Lower lobe of right lung (tissue), 2 donors: Measurements from ENCODE around the gene LIMA1. TPM values are rescaled to one million over a fixed set of nuclear protein-coding genes. Genes with fewer than 3 reads are reported as not detected.

Experiments
- ATAC-seq, 2 donors: fragments of 200-7000 bp; cut with Tn5 transposase; one replicate each; pipeline ENCODE4 v1.9.1; 2020 to 2022; ENCODE audit warnings: mild to moderate bottlenecking in 2 of 2, moderate library complexity in 2 of 2
- DNase-seq: peaks from one replicate; pipeline ENCODE4 v3.0.0-alpha.2; 2020
- H3K27ac ChIP-seq: fragments of 200-600 bp; one replicate; pipeline ENCODE4 v1.8.0; 2022
- H3K27me3 ChIP-seq: fragments of 200-600 bp; one replicate; pipeline ENCODE4 v1.8.0; 2022; ENCODE audit warnings: low read depth
- H3K36me3 ChIP-seq: fragments of 200-600 bp; one replicate; pipeline ENCODE4 v1.8.0; 2022; ENCODE audit warnings: mild to moderate bottlenecking
- H3K4me1 ChIP-seq: fragments of 200-600 bp; one replicate; pipeline ENCODE4 v1.8.0; 2022
- H3K4me3 ChIP-seq: fragments of 200-600 bp; one replicate; pipeline ENCODE4 v1.8.0; 2022; ENCODE audit warnings: mild to moderate bottlenecking
- H3K9me3 ChIP-seq: fragments of 200-600 bp; one replicate; pipeline ENCODE4 v1.8.0; 2022
- intact Hi-C: fragments of 100-400 bp; cut with DNase I; formaldehyde crosslinking; loops from one replicate; pipeline ENCODE4 v1.11.0; 2022
- total RNA-seq: library from RNA; stranded (reverse); fragmentation: NEBNext Ultra II Directional; extraction: Animal tissue kit (Norgen Biotek cat#: 25700); gene quantifications from one replicate; pipeline ENCODE4 v1.2.1, GENCODE V29; 2021
- TF ChIP-seq, protein P1 (sequence below): fragments of 200-600 bp; IDR thresholded peaks from one replicate; pipeline ENCODE4 v1.8.0; 2022; ENCODE audit warnings: antibody characterized with exemption, mild to moderate bottlenecking
- donor health status: DM: no; HTN: yes; CAD: no; lungs with severe emphysema.

The LIMA1 gene
- total RNA-seq, 1 donor from 2014 or later: 76.6 TPM

GRCh38 chr12:50192908-50193307 is 90.4 kb downstream of the LIMA1 start:
- Histone ChIP-seq H3K27ac (no peak overlapping the region), H3K36me3 (peaks cover 60% of the 10 kb centered on the region), H3K27me3 (no peaks in the 10 kb centered on the region), H3K4me1 (peaks cover 14% of the 10 kb centered on the region), H3K9me3 (no peaks in the 10 kb centered on the region), H3K4me3 (no peak overlapping the region)
- intact Hi-C loops: no loop called here
- TF ChIP-seq, protein P1, sequence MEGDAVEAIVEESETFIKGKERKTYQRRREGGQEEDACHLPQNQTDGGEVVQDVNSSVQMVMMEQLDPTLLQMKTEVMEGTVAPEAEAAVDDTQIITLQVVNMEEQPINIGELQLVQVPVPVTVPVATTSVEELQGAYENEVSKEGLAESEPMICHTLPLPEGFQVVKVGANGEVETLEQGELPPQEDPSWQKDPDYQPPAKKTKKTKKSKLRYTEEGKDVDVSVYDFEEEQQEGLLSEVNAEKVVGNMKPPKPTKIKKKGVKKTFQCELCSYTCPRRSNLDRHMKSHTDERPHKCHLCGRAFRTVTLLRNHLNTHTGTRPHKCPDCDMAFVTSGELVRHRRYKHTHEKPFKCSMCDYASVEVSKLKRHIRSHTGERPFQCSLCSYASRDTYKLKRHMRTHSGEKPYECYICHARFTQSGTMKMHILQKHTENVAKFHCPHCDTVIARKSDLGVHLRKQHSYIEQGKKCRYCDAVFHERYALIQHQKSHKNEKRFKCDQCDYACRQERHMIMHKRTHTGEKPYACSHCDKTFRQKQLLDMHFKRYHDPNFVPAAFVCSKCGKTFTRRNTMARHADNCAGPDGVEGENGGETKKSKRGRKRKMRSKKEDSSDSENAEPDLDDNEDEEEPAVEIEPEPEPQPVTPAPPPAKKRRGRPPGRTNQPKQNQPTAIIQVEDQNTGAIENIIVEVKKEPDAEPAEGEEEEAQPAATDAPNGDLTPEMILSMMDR: no peak
- ATAC-seq (no peak), DNase-seq (no peak)

DNA sequence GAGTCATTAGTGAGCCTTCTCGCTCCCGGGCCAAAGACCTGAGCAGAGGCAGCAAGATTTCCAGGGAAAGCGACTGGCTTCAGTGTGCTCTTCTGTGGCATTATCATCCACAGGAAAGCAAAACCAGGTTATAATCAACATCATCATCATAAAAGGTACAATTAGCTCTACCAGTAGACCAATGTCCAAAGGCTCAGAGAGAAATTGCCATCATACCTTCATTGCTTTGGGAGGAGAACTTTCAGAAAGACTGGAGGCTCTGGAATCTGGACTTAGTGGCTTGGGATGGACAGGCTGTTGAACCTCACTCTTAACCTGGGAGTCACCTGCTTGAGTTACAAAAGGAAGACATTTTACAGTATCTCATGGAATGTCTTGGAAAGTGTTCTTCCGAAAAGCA is 91.1 kb downstream of the LIMA1 start:
- DNase-seq (no peak), ATAC-seq (no peak)
- H3K4me3 ChIP-seq: no peak overlapping the region
- H3K27me3 ChIP-seq: no peaks in the 10 kb centered on the region
- H3K9me3 ChIP-seq: no peaks in the 10 kb centered on the region
- H3K27ac ChIP-seq: no peak overlapping the region
- peaks cover 21% of the 10 kb centered on the region for H3K4me1 ChIP-seq
- H3K36me3 ChIP-seq: peaks cover 53% of the 10 kb centered on the region
- intact Hi-C loops: no loop called here
- TF ChIP-seq, protein P1: no peak

DNA sequence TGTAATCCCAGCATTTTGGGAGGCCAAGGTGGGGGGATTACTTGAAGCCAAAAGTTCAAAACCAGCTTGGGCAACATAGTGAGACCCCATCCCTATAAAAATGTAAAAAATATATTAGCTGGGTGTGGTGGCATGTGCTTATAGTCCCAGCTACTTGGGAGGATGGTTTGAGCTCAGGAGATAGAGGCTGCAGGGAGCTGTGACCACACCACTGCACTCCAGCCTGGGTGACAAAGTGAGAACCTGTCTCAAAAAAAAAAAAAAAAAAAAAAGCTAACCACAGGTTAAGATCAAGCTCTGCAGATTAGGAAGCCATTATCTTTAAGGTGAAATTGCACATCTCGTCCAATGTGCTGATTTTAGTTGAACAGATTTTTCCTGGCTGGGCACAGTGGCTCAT is 92.5 kb downstream of the LIMA1 start:
- Histone ChIP-seq H3K9me3 (no peaks in the 10 kb centered on the region), H3K27ac (no peak overlapping the region), H3K27me3 (no peaks in the 10 kb centered on the region), H3K36me3 (peaks cover 51% of the 10 kb centered on the region), H3K4me3 (no peak overlapping the region), H3K4me1 (peaks cover 34% of the 10 kb centered on the region)
- TF ChIP-seq, protein P1: no peak
- ATAC-seq (no peak), DNase-seq (no peak)
- intact Hi-C loops: no loop called here

DNA sequence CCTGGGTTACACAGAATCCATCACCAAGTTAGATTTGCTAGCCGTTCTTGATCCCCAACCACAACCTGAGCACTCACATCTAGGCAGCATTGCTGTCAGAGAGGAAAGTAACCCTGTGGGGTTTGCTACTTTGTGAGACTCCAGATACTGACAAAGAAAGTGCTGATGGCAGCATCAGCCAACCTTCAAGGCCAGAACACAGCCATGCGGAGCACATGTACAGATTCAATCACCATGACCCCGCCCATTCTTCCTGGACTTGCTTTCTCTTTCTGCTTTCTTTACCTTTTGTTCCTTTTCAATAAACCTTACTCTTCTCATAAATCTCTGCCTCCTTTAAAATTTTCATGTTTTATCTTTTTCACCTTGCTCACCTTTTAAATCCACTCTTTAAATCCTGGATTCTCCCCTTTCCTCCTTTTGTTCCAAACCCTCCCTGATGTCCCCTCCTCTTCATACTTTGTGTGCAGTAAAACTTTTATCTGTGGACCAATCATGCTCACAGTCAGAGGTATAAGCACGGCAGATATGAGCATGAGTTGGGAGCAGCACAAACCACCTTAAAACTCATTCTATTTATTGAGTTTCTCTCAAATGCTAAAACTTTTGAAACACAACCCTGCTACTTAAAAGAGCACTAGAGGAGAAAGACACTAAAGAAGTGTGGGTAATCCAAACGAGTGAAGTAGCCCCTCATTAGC is 94.3 kb downstream of the LIMA1 start:
- Histone ChIP-seq H3K4me3 (no peak overlapping the region), H3K27ac (peak overlapping the region; percentile 18), H3K4me1 (peaks cover 43% of the 10 kb centered on the region), H3K9me3 (no peaks in the 10 kb centered on the region), H3K27me3 (no peaks in the 10 kb centered on the region), H3K36me3 (peaks cover 41% of the 10 kb centered on the region)
- ATAC-seq (no peak), DNase-seq (no peak)
- intact Hi-C loops: no loop called here
- TF ChIP-seq, protein P1: no peak

- Histone ChIP-seq H3K27me3 (no peaks in the 10 kb centered on the region), H3K36me3 (peaks cover 39% of the 10 kb centered on the region), H3K9me3 (no peaks in the 10 kb centered on the region), H3K4me1 (peaks cover 43% of the 10 kb centered on the region), H3K27ac (peak overlapping the region; percentile 18), H3K4me3 (no peak overlapping the region)
- peak; percentile 24 to 29 for ATAC-seq
- TF ChIP-seq, protein P1: no peak
- intact Hi-C loops: no loop called here
- no peak for DNase-seq
Observed at GRCh38 chr12:50188241-50188781, 95.0 kb downstream of the LIMA1 start.
